GM12891 (cell line): ENCODE measurements around the gene BTG1.

ENCODE experiments used
- PAX5 ChIP-seq: IDR thresholded peaks from 2 replicates; pipeline ENCODE4 v1.6.1; 2011; ENCODE audit warnings: low read length, moderate library complexity, mild to moderate bottlenecking; ENCODE audit not compliant: insufficient read depth, severe bottlenecking
- POLR2A ChIP-seq: IDR thresholded peaks from 2 replicates; pipeline ENCODE4 v1.6.1; 2011; ENCODE audit warnings: low read depth, low read length, control low read depth
- POLR2AphosphoS5 ChIP-seq: IDR thresholded peaks from 2 replicates; pipeline ENCODE4 v1.6.1; 2011; ENCODE audit warnings: low read depth, low read length, control low read depth
- POU2F2 ChIP-seq: IDR thresholded peaks from 2 replicates; pipeline ENCODE4 v1.6.1; 2011; ENCODE audit warnings: low read depth, mild to moderate bottlenecking, control low read depth, low read length, moderate library complexity
- TAF1 ChIP-seq: IDR thresholded peaks from 2 replicates; pipeline ENCODE4 v1.6.1; 2011; ENCODE audit warnings: low read depth, low read length, control low read depth

DNA sequence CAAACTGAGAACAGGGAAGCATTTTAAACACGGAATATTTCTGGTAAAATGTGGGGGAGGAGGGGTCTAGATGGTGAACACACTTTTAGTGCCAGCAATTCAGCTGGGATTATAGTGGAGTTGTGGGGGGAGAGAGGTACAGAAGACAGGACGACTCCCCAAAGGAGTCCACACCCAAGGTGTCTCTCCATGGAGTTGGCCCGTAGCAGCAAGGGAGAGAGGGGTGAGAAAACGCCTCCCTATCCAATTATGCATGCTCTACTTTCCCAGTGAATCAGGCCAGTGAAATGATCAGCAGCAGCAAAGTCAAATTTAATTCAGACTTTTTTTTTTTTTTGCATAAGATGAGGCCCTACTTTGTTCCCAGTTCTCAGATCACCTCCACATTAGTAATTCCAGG is 38.6 kb downstream of the BTG1 start:
- TF ChIP-seq POLR2AphosphoS5 (no peak), POLR2A (no peak), POU2F2 (no peak), PAX5 (no peak), TAF1 (no peak)
